ENCODE data around the gene C12orf56. TPM values are rescaled to one million over a fixed set of nuclear protein-coding genes. Genes with fewer than 3 reads are reported as not detected.

Gene C12orf56
- total and polyA plus RNA-seq, 4 donors = 0.08 to 0.47 (median 0.24) TPM; not detected in 1

DNA sequence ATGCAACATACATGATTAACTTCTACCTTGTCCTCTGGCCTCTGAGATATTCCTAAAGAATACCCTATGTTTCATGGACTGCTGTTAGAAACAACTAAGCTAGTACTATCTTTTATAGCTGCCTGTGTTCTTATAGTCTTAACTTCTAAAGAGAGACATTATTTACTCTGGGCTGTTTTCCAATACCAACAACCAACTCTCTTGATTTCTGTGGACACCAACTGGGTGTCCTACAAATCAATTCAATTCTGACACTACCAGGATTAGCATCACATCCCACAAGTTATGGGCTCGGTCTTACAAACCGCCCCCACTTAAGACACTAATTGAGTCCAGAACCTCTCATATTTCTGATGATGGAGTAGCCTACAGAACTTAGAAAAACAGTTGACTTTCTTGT is 21.9 kb upstream of the C12orf56 start:
- H3K9me3 ChIP-seq (ENCODE audit: control insufficient read depth in 4 of 4, low read length in 3 of 4) = no peaks in the 10 kb centered on the region
- TF ChIP-seq ZBTB33 (IDR thresholded peaks at IDR 0.05) = no peak
- TF ChIP-seq HNF4A (conservative IDR thresholded peaks at IDR 0.05) = no peak
- TF ChIP-seq HNF4G (IDR thresholded peaks at IDR 0.05) = no peak
- peaks cover 2 to 8% (median 5%) of the 10 kb centered on the region in 4 donors for H3K4me1 ChIP-seq (ENCODE audit: control insufficient read depth in 4 of 4, insufficient read depth in 4 of 4, low read length in 3 of 4)
- no peak overlapping the region for H3K27ac ChIP-seq (ENCODE audit: low read depth in 1 of 2, low read length in 2 of 2)
- no peaks in the 10 kb centered on the region for H3K27me3 ChIP-seq (ENCODE audit: control insufficient read depth in 4 of 4, insufficient read depth in 4 of 4, low read length in 3 of 4)
- DNase-seq (ENCODE audit: low spot score) = no peak
- 97% methylated on average over 2 of the region's 2 CpGs for WGBS
- peaks cover 18 to 56% (median 38%) of the 10 kb centered on the region in 4 donors for H3K36me3 ChIP-seq (ENCODE audit: control insufficient read depth in 4 of 4, insufficient read depth in 3 of 4, low read depth in 1 of 4, low read length in 3 of 4)
- no peak overlapping the region for H3K9ac ChIP-seq (ENCODE audit: low read depth in 1 of 2, low read length in 2 of 2)
- no peak overlapping the region for H3K4me3 ChIP-seq (ENCODE audit: low read depth in 1 of 3, low read length in 3 of 3)

DNA sequence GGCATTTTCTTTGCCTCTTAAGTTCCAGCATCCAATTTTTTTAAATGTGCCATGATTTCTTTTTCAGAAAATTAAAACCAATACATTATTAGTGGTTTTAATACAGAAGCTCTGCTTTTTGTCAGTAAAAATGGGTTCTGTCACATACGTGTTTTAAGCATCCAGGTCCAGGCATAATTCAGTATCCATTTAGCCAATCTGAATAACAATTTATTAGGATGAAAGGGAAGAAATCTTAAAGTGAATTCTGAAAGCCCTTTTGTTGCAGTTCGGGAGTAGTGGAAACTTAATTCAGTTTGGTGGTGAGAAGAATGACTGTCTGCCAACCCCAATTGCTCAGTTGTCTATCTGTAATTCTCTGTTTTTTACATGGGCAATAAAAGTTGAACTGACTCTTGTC is 20.9 kb upstream of the C12orf56 start:
- Histone ChIP-seq H3K4me3 (ENCODE audit: low read depth in 1 of 3, low read length in 3 of 3) (no peak overlapping the region), H3K9ac (ENCODE audit: low read depth in 1 of 2, low read length in 2 of 2) (no peak overlapping the region), H3K9me3 (ENCODE audit: control insufficient read depth in 4 of 4, low read length in 3 of 4) (no peaks in the 10 kb centered on the region), H3K4me1 (ENCODE audit: control insufficient read depth in 4 of 4, insufficient read depth in 4 of 4, low read length in 3 of 4) (peaks cover 2 to 10% (median 6%) of the 10 kb centered on the region in 4 donors), H3K36me3 (ENCODE audit: control insufficient read depth in 4 of 4, insufficient read depth in 3 of 4, low read depth in 1 of 4, low read length in 3 of 4) (peaks cover 14 to 45% (median 35%) of the 10 kb centered on the region in 4 donors), H3K27me3 (ENCODE audit: control insufficient read depth in 4 of 4, insufficient read depth in 4 of 4, low read length in 3 of 4) (no peaks in the 10 kb centered on the region), H3K27ac (ENCODE audit: low read depth in 1 of 2, low read length in 2 of 2) (no peak overlapping the region)
- DNase-seq (ENCODE audit: low spot score) = no peak
- 95% methylated on average over 2 of the region's 2 CpGs for WGBS
- TF ChIP-seq ZBTB33 (IDR thresholded peaks at IDR 0.05) = no peak

DNA sequence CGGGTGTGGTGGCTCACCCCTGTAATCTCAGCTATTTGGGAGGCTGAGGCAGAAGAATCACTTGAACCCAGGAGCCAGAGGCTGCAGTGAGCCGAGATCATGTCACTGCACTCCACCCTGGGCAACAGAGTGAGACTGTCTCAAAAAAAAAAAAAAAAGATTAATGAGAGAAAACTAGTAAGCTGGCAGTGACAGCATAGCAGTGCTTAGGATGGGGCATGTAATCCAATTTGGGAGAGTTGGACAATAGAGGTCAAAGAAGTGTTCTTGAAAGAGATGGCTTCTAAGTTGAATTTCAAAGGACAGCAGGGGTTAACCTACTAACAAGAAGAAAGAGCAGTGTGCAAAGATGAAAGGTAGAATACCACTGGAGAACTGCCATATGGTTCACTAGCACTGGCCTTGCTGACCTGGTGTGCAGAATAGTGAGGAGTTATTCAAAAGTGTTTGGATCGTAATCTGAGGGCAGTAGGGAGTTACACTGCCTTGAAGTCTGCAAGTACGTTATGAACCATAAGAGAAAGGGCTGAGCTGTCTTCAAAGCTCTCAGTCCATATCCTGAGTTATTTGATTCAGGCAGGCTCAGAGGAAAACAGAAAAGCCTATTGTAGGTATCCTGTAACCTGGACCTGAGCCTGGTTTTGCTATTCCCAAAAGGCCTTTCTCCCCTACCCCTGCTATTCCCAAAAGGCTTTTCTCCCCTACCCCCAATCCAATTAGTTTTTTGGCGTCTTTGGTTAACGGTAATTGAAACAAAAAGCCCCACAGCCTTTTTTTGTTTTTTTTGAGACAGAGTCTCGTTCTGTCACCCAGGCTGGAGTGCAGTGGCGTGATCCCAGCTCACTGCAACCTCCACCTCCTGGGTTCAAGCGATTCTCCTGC is 17.0 kb upstream of the C12orf56 start:
- H3K4me3 ChIP-seq (ENCODE audit: low read depth in 1 of 3, low read length in 3 of 3) = no peak overlapping the region
- TF ChIP-seq REST (IDR thresholded peaks at IDR 0.05) = no peak
- TF ChIP-seq MAX (IDR thresholded peaks at IDR 0.05) = no peak
- TF ChIP-seq FOXA1 (IDR thresholded peaks at IDR 0.05) = no peak
- no peak for TF ChIP-seq HNF4A (conservative IDR thresholded peaks at IDR 0.05)
- no peak for TF ChIP-seq TAF1 (conservative IDR thresholded peaks at IDR 0.05)
- TF ChIP-seq YY1 (IDR thresholded peaks at IDR 0.05) = no peak
- no peak for TF ChIP-seq HNF4G (IDR thresholded peaks at IDR 0.05)
- no peak for TF ChIP-seq SP1 (IDR thresholded peaks at IDR 0.05)
- no peak for TF ChIP-seq GABPA (IDR thresholded peaks at IDR 0.05 in 1 of 2, conservative IDR thresholded peaks at IDR 0.05 in 1 of 2)
- TF ChIP-seq EGR1 (IDR thresholded peaks at IDR 0.05; ENCODE audit: low read depth in 2 of 2) = no peak
- no peak for TF ChIP-seq ZBTB33 (IDR thresholded peaks at IDR 0.05)
- TF ChIP-seq RXRA (IDR thresholded peaks at IDR 0.05) = no peak
- TF ChIP-seq ATF3 (IDR thresholded peaks at IDR 0.05) = no peak
- no peak for TF ChIP-seq NR2F2 (IDR thresholded peaks at IDR 0.05)
- no peak for TF ChIP-seq FOXA2 (IDR thresholded peaks at IDR 0.05)
- no peaks in the 10 kb centered on the region for H3K9me3 ChIP-seq (ENCODE audit: control insufficient read depth in 4 of 4, low read length in 3 of 4)
- H3K27ac ChIP-seq (ENCODE audit: low read depth in 1 of 2, low read length in 2 of 2) = no peak overlapping the region
- H3K4me1 ChIP-seq (ENCODE audit: control insufficient read depth in 4 of 4, insufficient read depth in 4 of 4, low read length in 3 of 4) = peaks cover 4 to 17% (median 10%) of the 10 kb centered on the region in 4 donors
- 78% methylated on average over 9 of the region's 9 CpGs for WGBS
- DNase-seq (ENCODE audit: low spot score) = no peak
- H3K9ac ChIP-seq (ENCODE audit: low read depth in 1 of 2, low read length in 2 of 2) = no peak overlapping the region
- no peaks in the 10 kb centered on the region for H3K27me3 ChIP-seq (ENCODE audit: control insufficient read depth in 4 of 4, insufficient read depth in 4 of 4, low read length in 3 of 4)
- H3K36me3 ChIP-seq (ENCODE audit: control insufficient read depth in 4 of 4, insufficient read depth in 3 of 4, low read depth in 1 of 4, low read length in 3 of 4) = peaks cover 7 to 14% (median 13%) of the 10 kb centered on the region in 4 donors
